Measurements from ENCODE around the gene SPATS2. TPM values are rescaled to one million over a fixed set of nuclear protein-coding genes. Genes with fewer than 3 reads are reported as not detected.

Gene SPATS2
- total and polyA plus RNA-seq, 2 experiments from 2014 or later: 31.0 to 43.1 TPM

DNA sequence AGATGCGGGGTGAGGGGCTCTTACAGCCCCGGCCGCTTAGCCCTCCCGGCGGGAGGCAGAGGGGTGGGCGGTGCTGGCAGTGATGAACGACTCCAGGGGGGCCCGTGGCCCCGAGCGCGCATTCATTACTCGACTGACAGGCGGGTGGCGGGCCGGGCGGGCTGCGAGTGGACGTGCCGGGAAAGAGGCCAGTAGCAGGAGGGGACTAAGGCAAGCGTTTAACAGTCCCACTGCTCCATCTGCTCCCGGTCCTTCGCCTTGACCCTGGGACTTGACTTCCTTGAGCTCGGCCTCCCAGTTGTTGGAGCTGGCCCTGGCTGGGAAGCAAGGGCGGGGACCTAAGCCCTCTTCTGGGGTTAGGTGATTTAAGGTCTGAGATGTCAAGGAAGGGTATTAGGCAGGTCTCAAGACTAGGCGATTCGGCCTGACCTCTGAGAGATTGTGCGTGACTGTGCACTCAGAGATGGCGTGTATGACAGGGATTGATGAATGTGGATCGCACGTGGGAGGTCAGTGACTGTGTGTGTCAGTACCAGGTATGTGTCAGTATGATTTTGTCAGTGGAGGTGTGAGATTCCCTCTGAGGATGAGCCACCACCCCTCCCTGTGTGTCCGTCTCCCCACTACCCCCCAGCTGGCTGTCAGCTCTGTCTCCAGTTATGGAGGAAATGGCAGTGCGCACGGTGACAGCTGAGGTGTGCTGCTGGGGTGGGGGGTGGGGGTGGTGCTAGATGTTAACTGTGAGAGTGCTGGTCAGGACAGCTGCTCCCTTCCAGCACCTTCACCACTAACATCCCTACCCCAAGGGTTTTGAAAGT, 24.1 kb upstream of the SPATS2 start:
- peaks cover 100% of the 10 kb centered on the region for H3K27me3 ChIP-seq
- no peak for DNase-seq (ENCODE audit: low read depth in 1 of 2, low spot score in 1 of 2)
- H3K9me3 ChIP-seq (ENCODE audit: low read depth): no peaks in the 10 kb centered on the region
- H3K36me3 ChIP-seq: no peaks in the 10 kb centered on the region
- H3K27ac ChIP-seq: no peak overlapping the region
- H3K4me3 ChIP-seq: peak overlapping the region; percentile 26
- H3K4me1 ChIP-seq (ENCODE audit: low read depth): peaks cover 19% of the 10 kb centered on the region
- TF ChIP-seq, protein P1, sequence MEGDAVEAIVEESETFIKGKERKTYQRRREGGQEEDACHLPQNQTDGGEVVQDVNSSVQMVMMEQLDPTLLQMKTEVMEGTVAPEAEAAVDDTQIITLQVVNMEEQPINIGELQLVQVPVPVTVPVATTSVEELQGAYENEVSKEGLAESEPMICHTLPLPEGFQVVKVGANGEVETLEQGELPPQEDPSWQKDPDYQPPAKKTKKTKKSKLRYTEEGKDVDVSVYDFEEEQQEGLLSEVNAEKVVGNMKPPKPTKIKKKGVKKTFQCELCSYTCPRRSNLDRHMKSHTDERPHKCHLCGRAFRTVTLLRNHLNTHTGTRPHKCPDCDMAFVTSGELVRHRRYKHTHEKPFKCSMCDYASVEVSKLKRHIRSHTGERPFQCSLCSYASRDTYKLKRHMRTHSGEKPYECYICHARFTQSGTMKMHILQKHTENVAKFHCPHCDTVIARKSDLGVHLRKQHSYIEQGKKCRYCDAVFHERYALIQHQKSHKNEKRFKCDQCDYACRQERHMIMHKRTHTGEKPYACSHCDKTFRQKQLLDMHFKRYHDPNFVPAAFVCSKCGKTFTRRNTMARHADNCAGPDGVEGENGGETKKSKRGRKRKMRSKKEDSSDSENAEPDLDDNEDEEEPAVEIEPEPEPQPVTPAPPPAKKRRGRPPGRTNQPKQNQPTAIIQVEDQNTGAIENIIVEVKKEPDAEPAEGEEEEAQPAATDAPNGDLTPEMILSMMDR (IDR thresholded peaks at IDR 0.05; ENCODE audit: low read depth, low read length): no peak

DNA sequence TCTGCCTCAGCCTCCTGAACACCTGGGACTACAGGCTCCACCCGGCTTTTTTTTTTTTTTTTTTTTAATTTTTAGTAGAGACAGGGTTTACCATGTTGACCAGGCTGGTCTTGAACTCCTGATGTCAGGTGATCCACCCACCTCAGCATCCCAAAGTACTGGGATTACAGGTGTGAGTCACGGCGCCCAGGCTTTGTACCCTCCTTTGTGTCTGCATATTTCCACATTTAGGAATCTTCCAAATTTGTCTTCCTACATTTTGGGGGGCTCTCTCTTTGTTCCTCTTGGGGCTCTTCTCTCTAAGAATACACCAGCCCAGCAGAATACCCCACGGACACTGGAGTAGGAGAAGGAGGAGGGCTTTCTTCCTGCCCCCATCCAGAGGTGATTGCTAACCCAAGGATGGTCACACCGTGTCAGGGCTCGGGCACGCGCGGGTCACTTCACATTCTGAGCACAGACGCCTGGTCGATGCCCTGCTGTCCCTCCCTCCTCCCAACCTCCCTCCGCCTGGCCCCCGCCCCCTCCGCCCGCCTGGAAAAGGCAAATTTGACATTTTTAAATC, 22.7 kb upstream of the SPATS2 start:
- Histone ChIP-seq H3K4me3 (peak overlapping the region; percentile 38), H3K4me1 (ENCODE audit: low read depth) (peaks cover 19% of the 10 kb centered on the region), H3K27me3 (peaks cover 100% of the 10 kb centered on the region), H3K36me3 (no peaks in the 10 kb centered on the region), H3K27ac (no peak overlapping the region), H3K9me3 (ENCODE audit: low read depth) (no peaks in the 10 kb centered on the region)
- no peak for DNase-seq (ENCODE audit: low read depth in 1 of 2, low spot score in 1 of 2)
- TF ChIP-seq, protein P1 (IDR thresholded peaks at IDR 0.05; ENCODE audit: low read depth, low read length): no peak

DNA sequence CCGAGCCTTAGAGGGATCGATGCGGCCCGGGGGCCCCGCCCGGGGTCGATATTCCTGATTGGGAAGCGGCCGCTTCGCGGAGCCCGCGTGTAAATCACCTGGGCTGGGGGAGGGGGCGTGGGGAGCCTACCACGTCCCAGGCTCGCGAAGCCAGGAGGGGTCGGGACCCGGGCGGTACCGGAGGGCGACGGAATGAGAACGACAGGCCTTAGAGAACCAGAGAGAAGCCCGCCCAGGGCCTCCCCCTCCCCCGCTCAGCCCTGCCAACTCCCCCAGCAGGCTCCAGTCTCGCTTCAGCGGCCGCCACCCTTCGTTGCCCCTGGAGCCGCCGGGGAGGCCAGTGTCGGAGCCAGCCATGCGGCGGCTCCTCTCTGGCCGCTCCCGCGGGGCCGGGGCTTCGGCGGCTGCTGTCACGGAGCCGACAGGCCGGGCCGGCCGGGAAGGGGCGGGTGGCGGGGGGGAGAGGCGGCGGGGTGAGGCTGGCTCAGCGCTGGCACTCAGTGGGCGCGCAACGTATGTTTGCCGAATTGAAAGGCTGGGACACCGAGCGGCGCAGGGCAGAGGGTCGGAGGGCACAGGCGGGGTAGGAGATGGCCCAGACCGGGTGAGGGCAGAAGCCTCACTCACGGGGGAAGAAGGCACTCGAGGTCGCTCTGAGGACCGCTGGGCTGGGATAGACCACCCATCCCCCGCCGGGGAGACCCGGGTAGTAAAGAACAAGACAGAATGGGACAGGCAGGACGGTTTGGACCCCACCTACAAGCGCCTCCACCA, 22.0 kb upstream of the SPATS2 start:
- Histone ChIP-seq H3K4me1 (ENCODE audit: low read depth) (peaks cover 19% of the 10 kb centered on the region), H3K4me3 (peak overlapping the region; percentile 38), H3K27me3 (peaks cover 100% of the 10 kb centered on the region)

DNA sequence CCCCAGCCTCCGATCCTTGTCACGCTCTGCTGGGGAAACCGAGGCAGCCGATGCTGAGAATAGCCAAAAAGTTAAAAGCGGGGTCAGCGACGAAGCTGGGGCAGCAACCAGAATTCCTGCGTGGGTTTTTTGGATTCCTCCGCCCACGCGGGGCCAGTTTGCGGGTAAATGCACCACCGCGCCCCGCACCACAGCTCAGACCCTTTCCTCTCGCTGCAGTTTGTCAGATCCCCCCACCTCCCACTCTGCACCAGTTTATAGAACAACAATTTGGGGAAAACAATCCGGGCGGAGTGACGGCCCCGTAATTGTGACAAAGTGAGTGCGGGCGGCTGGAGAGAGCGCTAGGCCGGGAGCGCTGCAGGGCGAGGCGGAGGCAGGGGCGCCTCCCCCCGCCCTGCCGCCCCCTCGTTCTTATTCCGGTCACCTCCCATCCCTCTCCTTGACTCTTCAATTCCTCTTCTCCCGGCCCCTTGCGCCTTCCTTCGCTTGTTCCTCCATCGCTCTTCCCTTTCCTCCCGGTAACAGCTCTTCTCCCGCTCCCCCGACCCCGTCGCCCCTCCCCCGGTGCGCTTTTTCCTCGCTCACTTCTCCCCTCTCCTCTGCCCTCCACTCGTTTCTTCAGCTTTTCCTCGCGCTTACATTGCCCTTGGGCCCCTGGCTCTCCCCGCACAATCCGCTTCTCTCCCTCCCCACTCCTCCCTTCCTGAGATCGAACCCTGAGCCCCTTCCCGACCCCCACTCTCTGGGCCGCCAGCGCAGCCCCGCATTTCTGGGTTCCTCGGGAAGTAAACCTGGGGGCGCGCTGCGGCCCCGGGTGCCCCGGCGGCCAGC, 21.2 kb upstream of the SPATS2 start:
- Histone ChIP-seq H3K27me3 (peaks cover 97% of the 10 kb centered on the region), H3K9me3 (ENCODE audit: low read depth) (no peaks in the 10 kb centered on the region), H3K4me1 (ENCODE audit: low read depth) (peaks cover 19% of the 10 kb centered on the region), H3K27ac (no peak overlapping the region), H3K4me3 (peak overlapping the region; percentile 38), H3K36me3 (no peaks in the 10 kb centered on the region)
- DNase-seq (ENCODE audit: low read depth in 1 of 2, low spot score in 1 of 2): no peak
- TF ChIP-seq, protein P1 (IDR thresholded peaks at IDR 0.05; ENCODE audit: low read depth, low read length): no peak

More for the DNA sequence above, 22.0 kb upstream of the SPATS2 start:
- Histone ChIP-seq H3K36me3 (no peaks in the 10 kb centered on the region), H3K9me3 (ENCODE audit: low read depth) (no peaks in the 10 kb centered on the region), H3K27ac (no peak overlapping the region)
- DNase-seq (ENCODE audit: low read depth in 1 of 2, low spot score in 1 of 2): peak in 1 of 2 donors; percentile 62
- TF ChIP-seq, protein P1 (IDR thresholded peaks at IDR 0.05; ENCODE audit: low read depth, low read length): no peak
